GM13976 (cell line): ENCODE measurements around the gene ADGRF1.

Source experiments
- DNase-seq: peaks from one replicate; pipeline ENCODE4 v3.0.0; 2012; ENCODE audit warnings: low spot score
- in situ Hi-C: fragments of 300-500 bp; cut with MboI; formaldehyde crosslinking; loops from one replicate; pipeline ENCODE4 v1.12.0; 2022; ENCODE audit warnings: low sequenced_read_pairs, mixed read lengths, inconsistent platforms; ENCODE audit not compliant: unreplicated experiment
- TF ChIP-seq, protein P1 (sequence below): IDR thresholded peaks from 2 replicates; pipeline ENCODE4 v1.5.1; 2012; ENCODE audit warnings: borderline replicate concordance, mild to moderate bottlenecking; ENCODE audit not compliant: insufficient read depth; ENCODE audit errors: extremely low read depth, missing control alignments, control extremely low read depth

Gene ADGRF1

DNA sequence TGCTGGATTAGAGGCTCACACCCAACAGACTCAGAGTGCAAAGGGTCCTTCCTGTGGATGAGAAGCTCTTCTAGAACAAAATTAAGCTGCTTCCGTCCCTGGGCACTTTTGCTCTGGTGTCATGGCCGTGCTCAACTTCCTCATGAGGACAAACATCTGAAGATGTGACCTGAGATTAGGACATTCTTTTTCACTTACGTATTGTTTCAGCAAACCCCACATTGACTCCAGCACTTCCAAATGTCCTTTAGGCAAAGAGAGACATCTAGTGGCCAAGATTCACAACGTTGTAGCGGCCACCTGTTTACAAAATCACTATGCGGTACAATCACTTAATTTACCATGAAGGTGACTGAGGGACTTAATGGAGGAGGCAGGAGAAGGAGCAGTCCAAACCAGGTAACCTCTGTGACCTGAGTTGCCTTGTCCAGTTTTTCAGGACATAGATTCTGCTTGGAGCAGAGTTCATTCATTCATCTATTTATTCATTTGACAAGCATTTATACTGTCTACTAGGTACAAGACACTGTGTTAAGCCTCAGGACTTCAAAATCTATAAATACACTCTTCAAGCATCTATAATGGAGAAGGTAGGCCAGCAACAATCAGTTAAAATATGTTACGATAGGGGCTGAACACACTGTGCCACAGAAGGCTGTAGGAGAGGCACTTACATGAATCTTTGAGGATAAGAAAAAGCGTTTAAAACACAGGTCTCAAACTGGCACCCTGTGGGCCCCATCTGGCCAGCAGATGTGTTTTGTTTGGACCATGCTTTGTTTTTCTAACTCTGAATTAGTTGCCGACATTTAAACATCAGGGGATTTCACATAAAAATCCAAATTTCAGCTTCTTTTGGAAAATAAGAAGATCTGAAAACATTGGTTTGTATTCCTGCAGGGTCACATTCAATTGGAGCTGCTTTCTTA, 5.6 kb upstream of the ADGRF1 start:
- in situ Hi-C loops = loop anchor here (25.0 kb wide), 1 partner anchor 185 kb away; no protein-coding TSS in a partner anchor
- TF ChIP-seq, protein P1, sequence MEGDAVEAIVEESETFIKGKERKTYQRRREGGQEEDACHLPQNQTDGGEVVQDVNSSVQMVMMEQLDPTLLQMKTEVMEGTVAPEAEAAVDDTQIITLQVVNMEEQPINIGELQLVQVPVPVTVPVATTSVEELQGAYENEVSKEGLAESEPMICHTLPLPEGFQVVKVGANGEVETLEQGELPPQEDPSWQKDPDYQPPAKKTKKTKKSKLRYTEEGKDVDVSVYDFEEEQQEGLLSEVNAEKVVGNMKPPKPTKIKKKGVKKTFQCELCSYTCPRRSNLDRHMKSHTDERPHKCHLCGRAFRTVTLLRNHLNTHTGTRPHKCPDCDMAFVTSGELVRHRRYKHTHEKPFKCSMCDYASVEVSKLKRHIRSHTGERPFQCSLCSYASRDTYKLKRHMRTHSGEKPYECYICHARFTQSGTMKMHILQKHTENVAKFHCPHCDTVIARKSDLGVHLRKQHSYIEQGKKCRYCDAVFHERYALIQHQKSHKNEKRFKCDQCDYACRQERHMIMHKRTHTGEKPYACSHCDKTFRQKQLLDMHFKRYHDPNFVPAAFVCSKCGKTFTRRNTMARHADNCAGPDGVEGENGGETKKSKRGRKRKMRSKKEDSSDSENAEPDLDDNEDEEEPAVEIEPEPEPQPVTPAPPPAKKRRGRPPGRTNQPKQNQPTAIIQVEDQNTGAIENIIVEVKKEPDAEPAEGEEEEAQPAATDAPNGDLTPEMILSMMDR = peak; percentile 58
- DNase-seq = peak; percentile 32

DNA sequence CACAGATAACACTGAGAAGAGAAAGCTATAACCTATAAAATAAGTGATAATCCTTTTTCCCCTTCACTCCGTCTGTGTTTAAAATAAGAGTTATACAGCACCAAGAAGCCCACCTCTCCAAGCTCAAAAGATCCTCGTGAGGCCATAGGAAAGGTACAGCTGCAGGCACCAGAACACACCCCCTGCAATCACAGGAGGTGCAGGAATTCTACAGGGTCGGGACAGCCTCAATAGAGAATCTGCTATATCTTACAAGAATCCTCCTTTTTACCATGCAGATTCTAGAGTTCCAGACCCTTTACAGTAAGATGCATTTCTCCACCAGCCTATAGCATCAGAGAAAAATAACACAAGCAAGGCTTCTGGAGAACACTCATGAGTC, 5.0 kb upstream of the ADGRF1 start:
- TF ChIP-seq, protein P1 = no peak
- DNase-seq = no peak
- in situ Hi-C loops = loop anchor here (25.0 kb wide), 1 partner anchor 185 kb away; no protein-coding TSS in a partner anchor

DNA sequence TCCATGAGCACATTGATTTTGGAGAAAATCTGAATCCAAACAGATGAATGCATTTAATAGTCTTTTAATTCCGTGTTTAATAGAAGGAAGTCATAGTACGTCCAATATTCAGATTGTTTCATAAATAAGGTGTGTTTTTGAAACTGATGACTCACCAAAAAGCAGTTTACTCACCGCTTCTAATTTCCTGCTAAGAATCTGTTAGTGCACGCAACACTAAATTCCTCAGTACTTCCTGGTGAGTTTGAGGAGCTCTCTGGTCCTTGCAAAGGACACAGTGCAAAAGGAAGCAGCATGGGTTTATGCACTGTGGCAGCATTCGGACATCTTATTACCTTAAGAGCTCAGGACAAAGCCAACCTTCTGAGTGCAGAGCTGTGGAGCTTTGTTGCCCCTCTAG, 2.3 kb upstream of the ADGRF1 start:
- no peak for DNase-seq
- TF ChIP-seq, protein P1 = no peak
- in situ Hi-C loops = loop anchor here (25.0 kb wide), 1 partner anchor 182 kb away; no protein-coding TSS in a partner anchor

DNA sequence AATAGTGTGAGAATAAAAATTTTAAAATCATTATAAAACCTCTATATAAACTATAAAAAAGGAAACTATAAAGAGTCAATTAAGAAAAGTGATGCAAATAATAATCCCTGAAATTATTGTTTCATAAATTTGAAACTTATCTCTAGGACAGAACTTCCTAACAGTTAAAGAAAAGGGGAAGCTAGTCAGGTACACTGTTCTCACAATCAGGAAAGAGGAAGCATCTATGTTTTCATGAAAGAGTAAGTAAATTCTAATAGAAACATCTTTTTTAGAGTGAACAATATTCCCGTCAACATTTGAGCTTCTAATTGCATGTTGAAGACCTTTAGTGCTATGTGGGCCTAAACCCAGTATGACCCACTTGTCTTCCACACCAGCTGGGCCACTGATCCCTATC, 1.2 kb upstream of the ADGRF1 start:
- in situ Hi-C loops = loop anchor here (25.0 kb wide), 1 partner anchor 181 kb away; no protein-coding TSS in a partner anchor
- TF ChIP-seq, protein P1 = no peak
- DNase-seq = no peak

DNA sequence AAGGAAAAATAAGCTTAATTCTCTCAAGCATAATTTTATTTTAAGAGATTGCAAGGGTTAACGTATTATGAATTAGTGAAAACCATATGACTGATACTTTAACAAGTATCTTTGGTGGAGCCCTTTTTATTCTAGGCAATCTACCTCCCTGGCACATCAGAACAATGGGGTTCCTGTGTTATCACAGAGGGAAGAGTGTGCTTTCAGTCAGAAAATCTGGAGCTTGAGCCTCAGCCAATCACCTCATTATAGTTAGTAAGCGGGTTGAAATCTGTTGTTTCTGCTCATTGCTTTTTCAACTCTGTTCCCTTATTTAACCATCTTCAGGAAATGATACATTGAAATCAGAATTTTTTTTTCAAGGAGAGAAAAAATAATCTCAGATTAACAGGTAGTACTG, 391 bp downstream of the ADGRF1 start:
- in situ Hi-C loops = loop anchor here (25.0 kb wide), 1 partner anchor 179 kb away; no protein-coding TSS in a partner anchor
- TF ChIP-seq, protein P1 = no peak
- DNase-seq = no peak

DNA sequence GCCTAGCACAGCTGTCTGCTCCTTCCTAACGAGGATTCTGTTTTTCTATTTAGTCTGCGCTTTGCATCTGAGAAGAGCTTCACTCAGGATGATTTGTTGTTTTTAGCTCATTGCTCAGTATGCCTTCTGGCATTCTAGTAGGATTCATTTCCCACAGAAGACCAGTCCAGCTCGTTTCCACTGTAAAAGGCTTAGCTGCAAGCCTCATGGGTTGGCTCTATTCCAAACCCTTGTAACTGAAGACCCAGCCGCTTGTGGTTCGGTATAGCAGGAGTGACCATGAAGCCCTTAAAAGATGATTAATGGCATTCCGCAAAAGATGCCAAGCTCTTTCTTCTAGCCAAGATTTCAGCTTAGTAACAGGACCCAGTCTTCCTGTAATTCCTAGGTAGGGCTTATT, 7.2 kb downstream of the ADGRF1 start:
- in situ Hi-C loops = loop anchor here (25.0 kb wide), 1 partner anchor 173 kb away; no protein-coding TSS in a partner anchor
- TF ChIP-seq, protein P1 = no peak
- DNase-seq = no peak
